22Rv1 (cell line): ENCODE results near the gene PAEP.

Experiments used
- H3K27ac ChIP-seq: fragments of 450-650 bp; 2 replicates; pipeline ENCODE4 v1.5.1; 2017
- ZFX ChIP-seq: fragments of 450-650 bp; IDR thresholded peaks from 2 replicates; pipeline ENCODE4 v1.6.1; 2017; ENCODE audit warnings: antibody characterized with exemption, borderline replicate concordance
- TF ChIP-seq, protein P1 (sequence below): fragments of 450-650 bp; IDR thresholded peaks from 2 replicates; pipeline ENCODE4 v1.5.1; 2017; ENCODE audit warnings: mild to moderate bottlenecking

PAEP gene

DNA sequence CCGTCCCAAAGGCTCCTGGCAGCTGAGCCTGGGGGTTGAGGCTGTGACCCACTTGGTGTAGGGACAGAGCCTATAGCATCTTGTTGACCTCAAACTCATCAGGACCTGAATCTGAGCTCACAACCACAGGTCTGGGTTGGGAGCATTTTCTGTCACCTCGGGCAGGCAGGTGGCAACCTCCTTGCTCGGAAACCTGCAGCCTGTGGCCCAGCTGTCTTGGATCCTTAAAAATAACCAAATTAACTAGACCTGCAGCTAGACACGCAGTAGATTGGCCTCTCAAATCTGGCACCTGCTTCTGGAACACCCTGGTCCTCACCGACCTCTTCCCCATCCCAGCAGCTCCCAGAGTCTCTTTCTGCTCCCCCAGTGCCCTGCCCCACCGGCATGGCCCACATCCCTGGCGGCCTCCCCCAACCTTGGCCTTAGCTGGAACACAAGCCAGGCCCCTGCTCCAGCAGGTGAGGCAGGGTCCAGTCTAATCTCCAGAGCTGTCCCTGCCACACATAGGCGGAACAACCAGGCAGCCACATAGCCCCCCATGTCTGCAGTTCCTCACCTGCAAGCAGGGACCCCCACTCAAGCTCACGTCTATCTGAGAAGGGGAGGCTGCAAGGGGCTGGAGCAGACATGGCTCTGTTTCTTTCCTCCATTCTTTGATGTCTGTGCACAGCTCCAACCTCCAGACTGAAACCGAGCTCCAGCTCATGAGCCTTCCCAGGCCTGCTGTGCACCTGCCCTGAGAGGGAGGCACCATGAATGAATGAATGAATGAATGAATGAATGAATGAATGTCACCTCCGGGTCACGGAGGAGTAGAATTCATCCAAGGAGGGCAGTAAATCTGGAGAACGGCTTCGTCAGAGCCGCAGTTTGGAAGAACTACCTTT lies 28.3 kb downstream of the PAEP start:
- TF ChIP-seq, protein P1, sequence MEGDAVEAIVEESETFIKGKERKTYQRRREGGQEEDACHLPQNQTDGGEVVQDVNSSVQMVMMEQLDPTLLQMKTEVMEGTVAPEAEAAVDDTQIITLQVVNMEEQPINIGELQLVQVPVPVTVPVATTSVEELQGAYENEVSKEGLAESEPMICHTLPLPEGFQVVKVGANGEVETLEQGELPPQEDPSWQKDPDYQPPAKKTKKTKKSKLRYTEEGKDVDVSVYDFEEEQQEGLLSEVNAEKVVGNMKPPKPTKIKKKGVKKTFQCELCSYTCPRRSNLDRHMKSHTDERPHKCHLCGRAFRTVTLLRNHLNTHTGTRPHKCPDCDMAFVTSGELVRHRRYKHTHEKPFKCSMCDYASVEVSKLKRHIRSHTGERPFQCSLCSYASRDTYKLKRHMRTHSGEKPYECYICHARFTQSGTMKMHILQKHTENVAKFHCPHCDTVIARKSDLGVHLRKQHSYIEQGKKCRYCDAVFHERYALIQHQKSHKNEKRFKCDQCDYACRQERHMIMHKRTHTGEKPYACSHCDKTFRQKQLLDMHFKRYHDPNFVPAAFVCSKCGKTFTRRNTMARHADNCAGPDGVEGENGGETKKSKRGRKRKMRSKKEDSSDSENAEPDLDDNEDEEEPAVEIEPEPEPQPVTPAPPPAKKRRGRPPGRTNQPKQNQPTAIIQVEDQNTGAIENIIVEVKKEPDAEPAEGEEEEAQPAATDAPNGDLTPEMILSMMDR: no peak
- no peak for TF ChIP-seq ZFX
- H3K27ac ChIP-seq: no peak overlapping the region

DNA sequence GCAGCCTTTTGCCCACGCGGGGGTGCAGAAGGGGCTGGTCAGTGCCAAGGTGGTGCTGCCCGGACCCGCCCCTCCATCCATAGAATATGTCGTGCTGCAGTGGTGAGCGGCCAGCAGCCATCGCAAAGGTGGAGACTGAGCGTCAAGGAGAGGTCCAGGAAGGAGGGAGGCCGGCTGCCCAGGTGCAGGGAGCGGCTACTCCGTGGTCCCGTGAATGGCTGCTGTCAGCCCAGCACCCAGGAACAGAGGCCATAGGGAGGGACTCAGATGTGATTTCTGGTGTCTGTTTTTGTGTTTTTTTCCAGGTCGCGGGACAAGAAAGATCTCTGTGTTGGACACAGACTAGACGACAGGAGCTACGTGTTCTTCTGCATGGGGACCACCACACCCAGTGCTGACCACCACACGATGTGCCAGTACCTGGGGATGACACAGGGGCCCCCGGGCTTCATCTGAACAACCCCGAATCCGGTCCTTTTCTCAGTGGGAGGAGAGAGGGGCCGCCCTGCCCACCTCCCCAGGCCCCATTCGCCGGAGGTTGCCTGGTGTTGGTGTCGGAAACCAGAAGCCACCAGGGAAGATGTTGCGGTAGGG lies 29.0 kb downstream of the PAEP start:
- H3K27ac ChIP-seq: no peak overlapping the region
- TF ChIP-seq, protein P1: no peak
- TF ChIP-seq ZFX: no peak

DNA sequence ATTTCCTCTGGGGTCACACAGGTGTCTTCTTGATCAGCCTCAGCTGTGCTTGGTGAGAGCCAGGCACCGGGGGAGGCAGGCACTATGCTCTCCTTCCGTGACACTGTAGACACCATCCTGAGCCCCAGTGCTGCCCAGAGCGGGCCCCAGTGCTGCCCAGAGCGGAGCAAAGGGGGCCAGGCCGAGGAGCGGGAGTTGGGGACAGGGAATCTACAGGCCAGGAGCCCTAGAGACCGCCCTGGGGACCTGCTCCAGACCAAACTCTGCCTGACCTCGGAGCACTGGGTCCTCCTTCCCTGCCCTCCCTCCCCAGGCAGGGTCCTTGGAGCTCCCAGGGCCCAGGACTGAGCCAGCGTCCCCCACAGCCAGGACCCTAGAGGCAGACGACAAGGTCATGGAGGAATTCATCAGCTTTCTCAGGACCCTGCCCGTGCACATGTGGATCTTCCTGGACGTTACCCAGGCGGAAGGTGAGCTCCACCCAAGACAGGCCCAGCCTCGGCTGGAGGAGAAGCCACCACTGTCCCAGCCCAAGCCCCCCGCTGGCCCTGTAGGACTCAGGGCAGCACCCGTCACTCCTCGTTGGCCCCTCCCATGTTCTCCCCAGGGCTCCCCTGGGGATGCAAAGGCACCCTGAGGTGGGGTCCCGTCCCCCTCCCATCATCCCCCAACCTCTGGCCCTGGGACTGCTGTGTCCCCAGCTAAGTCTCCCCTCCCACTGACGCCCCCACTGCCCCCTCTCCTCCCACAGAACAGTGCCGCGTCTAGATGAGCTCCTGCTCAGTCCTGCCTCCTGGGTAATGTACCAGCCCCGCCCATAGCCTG lies 30.2 kb downstream of the PAEP start:
- TF ChIP-seq, protein P1: no peak
- TF ChIP-seq ZFX: no peak
- no peak overlapping the region for H3K27ac ChIP-seq

DNA sequence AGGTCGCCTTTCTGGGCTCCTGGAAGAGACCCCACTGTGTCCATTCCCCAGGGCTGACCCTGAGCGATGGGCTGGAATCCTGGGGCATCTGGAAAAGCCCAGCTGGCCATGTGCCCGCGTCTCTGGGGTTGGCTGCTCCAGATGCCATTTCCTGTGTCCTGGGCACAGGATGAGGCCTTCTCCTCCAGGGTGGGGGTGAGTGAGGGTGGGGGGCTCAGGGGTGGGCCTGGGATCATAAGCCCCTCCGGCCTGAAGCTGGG lies 30.7 kb downstream of the PAEP start:
- H3K27ac ChIP-seq: no peak overlapping the region
- TF ChIP-seq, protein P1: no peak
- no peak for TF ChIP-seq ZFX

DNA sequence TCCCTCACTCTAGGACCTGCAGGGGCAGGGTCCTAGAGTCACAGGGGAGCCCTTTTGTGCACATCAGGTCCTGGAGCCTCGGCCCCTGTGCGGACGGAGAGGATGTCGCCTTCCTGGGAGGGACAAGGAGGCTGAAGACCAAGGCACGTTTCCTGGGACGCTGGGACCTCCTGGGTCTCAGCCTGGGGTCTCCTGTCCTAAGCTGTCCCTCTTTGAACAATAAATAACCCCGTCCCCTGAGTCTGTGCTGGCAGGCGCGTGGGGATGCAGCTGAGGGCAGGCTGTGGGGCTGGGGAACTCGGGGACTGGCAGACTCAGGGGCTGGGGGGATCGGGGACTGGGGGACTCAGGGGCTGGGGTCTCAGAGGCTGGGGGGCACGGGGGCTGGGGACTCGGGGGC lies 31.1 kb downstream of the PAEP start:
- TF ChIP-seq, protein P1: no peak
- no peak for TF ChIP-seq ZFX
- no peak overlapping the region for H3K27ac ChIP-seq

DNA sequence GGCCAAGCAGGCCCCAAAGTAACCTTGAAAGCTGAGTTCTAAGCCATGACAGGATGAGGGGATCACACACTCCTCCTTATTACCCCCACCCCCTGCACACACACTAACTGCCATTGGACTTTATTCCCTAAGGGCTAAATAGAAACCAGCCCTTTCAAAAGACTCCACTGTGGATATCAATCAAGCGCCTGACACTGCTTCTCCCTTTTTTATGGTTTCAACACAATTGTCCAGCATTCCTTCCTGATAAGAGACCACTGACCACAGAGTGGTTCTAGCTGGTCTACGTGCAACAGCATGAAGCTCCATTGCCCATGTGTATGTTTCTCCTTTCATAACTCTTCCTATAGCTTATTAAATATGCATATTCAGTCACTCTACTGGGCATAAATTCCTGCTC lies 34.7 kb downstream of the PAEP start:
- TF ChIP-seq, protein P1: no peak
- TF ChIP-seq ZFX: no peak
- H3K27ac ChIP-seq: no peak overlapping the region
